Thyroid gland (tissue), 4 donors: ENCODE results near the gene SORL1.

Experiments
- POLR2A ChIP-seq, 2 donors: fragments of 450-650 bp; IDR thresholded peaks; one replicate each; pipeline ENCODE4 v1.6.1; 2017; ENCODE audit warnings: antibody characterized with exemption in 2 of 2, mild to moderate bottlenecking in 2 of 2, moderate library complexity in 1 of 2
- TF ChIP-seq, protein P1 (sequence below), 6 experiments: fragments of 200-600 bp in 3 of 6; fragments of 450-650 bp in 3 of 6; sonication (generic) in 3 of 6; IDR thresholded peaks; one replicate each; pipeline ENCODE4 v1.5.1; 2016 to 2019; ENCODE audit warnings: antibody characterized with exemption in 6 of 6, mild to moderate bottlenecking in 2 of 6, inconsistent platforms in 1 of 6, moderate library complexity in 1 of 6

DNA sequence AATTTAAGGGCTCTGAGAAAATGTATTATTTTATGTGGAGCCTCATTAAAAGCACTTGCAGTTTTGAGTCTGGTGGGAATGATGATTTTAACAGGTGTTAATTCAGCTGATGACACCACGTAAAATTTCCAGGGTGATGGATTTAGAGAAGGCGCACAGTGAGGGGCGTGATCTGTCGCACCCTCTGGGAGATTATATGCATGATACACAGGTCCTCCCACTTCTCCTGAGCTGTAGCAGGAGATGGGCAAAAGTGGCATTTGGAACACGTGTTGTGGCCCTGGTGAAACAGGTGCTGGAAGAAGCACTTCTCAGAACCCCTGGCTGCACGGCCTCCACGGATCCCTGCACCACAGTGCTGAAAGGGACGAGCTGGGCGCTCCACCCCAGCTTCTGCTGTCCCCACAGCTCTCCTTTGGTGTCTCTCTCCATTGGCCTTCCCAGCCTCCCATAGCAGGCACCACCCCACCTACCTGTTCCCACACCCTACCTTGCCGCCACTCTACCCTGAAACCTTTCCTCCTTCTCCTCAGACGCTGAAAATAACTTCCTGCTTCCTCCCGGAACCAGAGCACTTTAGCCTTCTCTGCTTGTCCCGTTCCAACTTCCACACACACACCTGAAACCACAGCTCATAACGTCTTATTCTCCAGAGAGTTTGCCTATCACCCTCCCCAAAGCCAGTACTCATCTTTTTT, 6.9 kb upstream of the SORL1 start:
- no peak for TF ChIP-seq POLR2A (IDR thresholded peaks at IDR 0.05)
- TF ChIP-seq, protein P1, sequence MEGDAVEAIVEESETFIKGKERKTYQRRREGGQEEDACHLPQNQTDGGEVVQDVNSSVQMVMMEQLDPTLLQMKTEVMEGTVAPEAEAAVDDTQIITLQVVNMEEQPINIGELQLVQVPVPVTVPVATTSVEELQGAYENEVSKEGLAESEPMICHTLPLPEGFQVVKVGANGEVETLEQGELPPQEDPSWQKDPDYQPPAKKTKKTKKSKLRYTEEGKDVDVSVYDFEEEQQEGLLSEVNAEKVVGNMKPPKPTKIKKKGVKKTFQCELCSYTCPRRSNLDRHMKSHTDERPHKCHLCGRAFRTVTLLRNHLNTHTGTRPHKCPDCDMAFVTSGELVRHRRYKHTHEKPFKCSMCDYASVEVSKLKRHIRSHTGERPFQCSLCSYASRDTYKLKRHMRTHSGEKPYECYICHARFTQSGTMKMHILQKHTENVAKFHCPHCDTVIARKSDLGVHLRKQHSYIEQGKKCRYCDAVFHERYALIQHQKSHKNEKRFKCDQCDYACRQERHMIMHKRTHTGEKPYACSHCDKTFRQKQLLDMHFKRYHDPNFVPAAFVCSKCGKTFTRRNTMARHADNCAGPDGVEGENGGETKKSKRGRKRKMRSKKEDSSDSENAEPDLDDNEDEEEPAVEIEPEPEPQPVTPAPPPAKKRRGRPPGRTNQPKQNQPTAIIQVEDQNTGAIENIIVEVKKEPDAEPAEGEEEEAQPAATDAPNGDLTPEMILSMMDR (IDR thresholded peaks at IDR 0.05), result no peak
